ENCODE results near the gene TMCO5A. TPM values are rescaled to one million over a fixed set of nuclear protein-coding genes. Genes with fewer than 3 reads are reported as not detected.

Gene TMCO5A
- total RNA-seq, 1 donor from 2014 or later: not detected

DNA sequence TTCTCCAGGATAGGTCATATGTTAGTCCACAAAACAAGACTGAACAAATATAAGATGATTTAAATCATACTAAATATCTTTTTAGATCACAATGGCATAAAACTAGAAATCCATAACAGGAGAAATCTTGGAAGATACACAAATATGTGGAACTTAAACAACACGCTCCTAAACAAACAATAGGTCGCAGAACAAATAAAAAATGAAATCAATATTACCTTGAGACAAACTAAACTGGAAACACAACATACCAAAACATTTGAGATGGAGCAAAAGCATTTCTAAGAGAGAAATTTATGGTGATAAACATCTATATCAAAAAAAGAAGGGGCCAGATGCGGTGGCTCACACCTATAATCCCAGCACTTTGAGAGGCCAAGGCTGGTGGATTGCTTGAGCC, 8.3 kb upstream of the TMCO5A start:
- no peak for FAIRE-seq
- no peaks in the 10 kb centered on the region for H3K27me3 ChIP-seq (ENCODE audit: control insufficient read depth, insufficient read depth, low read length)
- H3K36me3 ChIP-seq (ENCODE audit: control insufficient read depth, insufficient read depth, low read length): no peaks in the 10 kb centered on the region
- TF ChIP-seq, protein P1, sequence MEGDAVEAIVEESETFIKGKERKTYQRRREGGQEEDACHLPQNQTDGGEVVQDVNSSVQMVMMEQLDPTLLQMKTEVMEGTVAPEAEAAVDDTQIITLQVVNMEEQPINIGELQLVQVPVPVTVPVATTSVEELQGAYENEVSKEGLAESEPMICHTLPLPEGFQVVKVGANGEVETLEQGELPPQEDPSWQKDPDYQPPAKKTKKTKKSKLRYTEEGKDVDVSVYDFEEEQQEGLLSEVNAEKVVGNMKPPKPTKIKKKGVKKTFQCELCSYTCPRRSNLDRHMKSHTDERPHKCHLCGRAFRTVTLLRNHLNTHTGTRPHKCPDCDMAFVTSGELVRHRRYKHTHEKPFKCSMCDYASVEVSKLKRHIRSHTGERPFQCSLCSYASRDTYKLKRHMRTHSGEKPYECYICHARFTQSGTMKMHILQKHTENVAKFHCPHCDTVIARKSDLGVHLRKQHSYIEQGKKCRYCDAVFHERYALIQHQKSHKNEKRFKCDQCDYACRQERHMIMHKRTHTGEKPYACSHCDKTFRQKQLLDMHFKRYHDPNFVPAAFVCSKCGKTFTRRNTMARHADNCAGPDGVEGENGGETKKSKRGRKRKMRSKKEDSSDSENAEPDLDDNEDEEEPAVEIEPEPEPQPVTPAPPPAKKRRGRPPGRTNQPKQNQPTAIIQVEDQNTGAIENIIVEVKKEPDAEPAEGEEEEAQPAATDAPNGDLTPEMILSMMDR (IDR thresholded peaks at IDR 0.05; ENCODE audit: insufficient read depth, low read length, severe bottlenecking): no peak
- no peak overlapping the region for H3K4me3 ChIP-seq (ENCODE audit: low read depth, low read length)
- DNase-seq (ENCODE audit: low read depth): no peak

GRCh38 chr15:37929238-37929637, 5.2 kb upstream of the TMCO5A start:
- H3K27me3 ChIP-seq (ENCODE audit: control insufficient read depth, insufficient read depth, low read length): no peaks in the 10 kb centered on the region
- FAIRE-seq: no peak
- no peak overlapping the region for H3K4me3 ChIP-seq (ENCODE audit: low read depth, low read length)
- no peaks in the 10 kb centered on the region for H3K36me3 ChIP-seq (ENCODE audit: control insufficient read depth, insufficient read depth, low read length)
- DNase-seq (ENCODE audit: low read depth): peak; percentile 6
- TF ChIP-seq, protein P1 (IDR thresholded peaks at IDR 0.05; ENCODE audit: insufficient read depth, low read length, severe bottlenecking): no peak

DNA sequence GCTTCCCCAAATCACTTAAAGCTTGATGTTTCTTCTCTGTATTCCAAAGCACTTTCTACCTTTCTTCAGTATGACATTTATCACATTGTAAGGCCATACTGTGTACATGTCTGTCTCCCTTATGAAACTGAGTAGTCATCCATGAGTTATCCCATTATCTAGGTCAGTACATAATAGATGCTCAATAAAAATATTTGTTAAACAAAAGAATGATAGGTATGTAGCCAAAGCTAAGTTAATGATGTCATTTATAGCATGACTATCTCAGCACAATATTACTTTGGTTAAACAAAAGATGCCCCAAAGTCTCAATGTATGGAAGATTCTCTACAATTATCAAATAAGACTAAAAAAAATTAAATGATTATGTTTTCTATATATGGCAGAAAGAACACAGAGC, 3.1 kb upstream of the TMCO5A start:
- FAIRE-seq: no peak
- Histone ChIP-seq H3K4me3 (ENCODE audit: low read depth, low read length) (no peak overlapping the region), H3K36me3 (ENCODE audit: control insufficient read depth, insufficient read depth, low read length) (no peaks in the 10 kb centered on the region), H3K27me3 (ENCODE audit: control insufficient read depth, insufficient read depth, low read length) (peaks cover 3% of the 10 kb centered on the region)
- TF ChIP-seq, protein P1 (IDR thresholded peaks at IDR 0.05; ENCODE audit: insufficient read depth, low read length, severe bottlenecking): no peak
- DNase-seq (ENCODE audit: low read depth): no peak

- H3K36me3 ChIP-seq (ENCODE audit: control insufficient read depth, insufficient read depth, low read length): no peaks in the 10 kb centered on the region
- TF ChIP-seq, protein P1 (IDR thresholded peaks at IDR 0.05; ENCODE audit: insufficient read depth, low read length, severe bottlenecking): no peak
- FAIRE-seq (no peak), DNase-seq (ENCODE audit: low read depth) (peak; percentile 52)
- H3K27me3 ChIP-seq (ENCODE audit: control insufficient read depth, insufficient read depth, low read length): peaks cover 3% of the 10 kb centered on the region
- H3K4me3 ChIP-seq (ENCODE audit: low read depth, low read length): no peak overlapping the region
These were observed 2.6 kb upstream of the TMCO5A start for GRCh38 chr15:37931868-37932267.

GRCh38 chr15:37932549-37932948, 1.9 kb upstream of the TMCO5A start:
- no peak for DNase-seq (ENCODE audit: low read depth)
- Histone ChIP-seq H3K4me3 (ENCODE audit: low read depth, low read length) (no peak overlapping the region), H3K36me3 (ENCODE audit: control insufficient read depth, insufficient read depth, low read length) (no peaks in the 10 kb centered on the region), H3K27me3 (ENCODE audit: control insufficient read depth, insufficient read depth, low read length) (peaks cover 3% of the 10 kb centered on the region)
- no peak for FAIRE-seq
- TF ChIP-seq, protein P1 (IDR thresholded peaks at IDR 0.05; ENCODE audit: insufficient read depth, low read length, severe bottlenecking): no peak

DNA sequence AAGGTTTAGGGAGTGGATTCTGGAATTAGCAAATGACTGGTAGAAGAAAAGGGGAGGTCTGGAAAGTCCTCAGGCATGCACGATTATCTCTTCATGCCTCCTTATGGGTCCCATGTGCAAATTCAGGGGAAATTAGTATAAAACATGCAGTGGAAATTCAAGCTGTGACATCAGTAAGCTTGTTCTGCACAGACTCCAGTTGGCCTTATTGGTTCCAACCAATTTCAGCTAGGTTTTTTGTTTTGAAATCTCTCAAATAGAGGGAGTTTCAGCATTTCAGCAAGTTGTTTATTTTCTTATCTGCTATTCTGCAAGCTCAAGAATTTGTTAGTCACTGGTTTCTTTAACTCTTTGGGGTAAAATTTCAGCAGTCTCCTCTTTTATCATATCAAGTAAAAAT, 774 bp upstream of the TMCO5A start:
- FAIRE-seq (no peak), DNase-seq (ENCODE audit: low read depth) (no peak)
- TF ChIP-seq, protein P1 (IDR thresholded peaks at IDR 0.05; ENCODE audit: insufficient read depth, low read length, severe bottlenecking): no peak
- H3K27me3 ChIP-seq (ENCODE audit: control insufficient read depth, insufficient read depth, low read length): peaks cover 3% of the 10 kb centered on the region
- H3K4me3 ChIP-seq (ENCODE audit: low read depth, low read length): no peak overlapping the region
- no peaks in the 10 kb centered on the region for H3K36me3 ChIP-seq (ENCODE audit: control insufficient read depth, insufficient read depth, low read length)

Measured in bronchial epithelial cell (primary cell).